ENCODE measurements around the gene RTN4R.

- no peak for TF ChIP-seq CTCF (IDR thresholded peaks at IDR 0.05; ENCODE audit: low read length)
- no peak for TF ChIP-seq EZH2 (IDR thresholded peaks at IDR 0.05; ENCODE audit: borderline replicate concordance, low read length)
Measured at GRCh38 chr22:20194681-20195593, 73.2 kb downstream of the RTN4R start.
